NCI-H2227 (cell line): ENCODE data around the gene GBP7.
"Not testable (repeated sequence)": the region's sequence is repeated elsewhere in the genome, so short reads cannot be mapped to it uniquely, and the experiment has no call there.

ENCODE experiments used
- DNase-seq: peaks from one replicate; lab custom pipeline; 2025; ENCODE audit not compliant: unreplicated experiment; lab: John Stamatoyannopoulos, UW

GBP7 gene

GRCh38 chr1:89175601-89176256 is at the start of gene GBP7:
GBP7 (minus strand) TSS chr1:89176003; CDS start chr1:89171935, 4,068 bp downstream.
- no peak for DNase-seq

DNA sequence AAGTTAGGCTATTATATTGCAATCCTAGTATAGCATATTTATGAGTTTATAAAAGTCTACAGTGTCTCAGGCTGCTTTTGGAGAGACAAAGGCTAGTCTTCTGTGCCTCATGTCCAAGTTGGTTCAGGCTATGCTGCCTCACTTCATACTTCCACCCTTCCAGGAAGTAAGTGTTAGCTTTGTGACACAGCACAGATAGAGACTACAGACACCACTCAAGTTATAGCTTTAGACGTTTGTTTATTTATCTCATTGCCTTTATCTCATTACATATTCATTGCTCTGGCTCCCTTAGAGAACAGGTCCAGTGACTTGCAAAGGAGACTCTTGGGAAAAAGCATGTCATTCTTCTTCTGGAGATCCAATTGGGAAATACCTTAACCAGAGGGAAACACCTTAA is 45.5 kb upstream of the GBP7 start:
- DNase-seq = no peak

- not testable (repeated sequence) for DNase-seq
These were observed 44.0 kb upstream of the GBP7 start for GRCh38 chr1:89219851-89220250.

GRCh38 chr1:89218941-89219340 is 43.1 kb upstream of the GBP7 start:
- DNase-seq = not testable (repeated sequence)

GRCh38 chr1:89213347-89213746 is 37.5 kb upstream of the GBP7 start:
- no peak for DNase-seq

DNA sequence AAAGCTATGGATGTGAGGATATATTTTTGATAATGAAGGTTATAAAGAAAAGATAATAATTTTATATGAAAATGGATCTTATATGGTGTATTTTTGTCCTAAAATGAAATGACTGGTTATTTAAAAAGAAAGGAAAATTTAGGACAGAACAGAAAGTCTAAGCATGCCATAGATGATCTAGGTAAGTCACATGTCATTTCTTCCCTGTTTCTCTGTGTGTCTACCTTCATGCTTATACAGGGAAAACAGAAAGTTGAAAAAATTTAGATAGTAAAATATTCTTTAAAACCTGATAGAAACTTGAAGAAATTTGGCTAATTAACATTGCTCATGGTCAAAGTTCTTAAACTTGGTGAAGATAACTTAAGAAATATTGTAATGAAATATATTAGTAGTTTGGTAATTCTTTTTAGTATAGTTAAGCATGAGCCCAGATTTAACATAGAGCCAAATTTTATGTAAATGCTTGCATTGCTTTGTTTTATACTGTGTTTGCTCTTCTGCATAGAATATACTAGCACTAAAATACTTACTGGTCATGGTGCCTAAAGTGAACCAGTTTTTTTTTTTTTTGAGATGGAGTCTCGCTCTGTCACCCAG is 35.3 kb upstream of the GBP7 start:
- DNase-seq = no peak

DNA sequence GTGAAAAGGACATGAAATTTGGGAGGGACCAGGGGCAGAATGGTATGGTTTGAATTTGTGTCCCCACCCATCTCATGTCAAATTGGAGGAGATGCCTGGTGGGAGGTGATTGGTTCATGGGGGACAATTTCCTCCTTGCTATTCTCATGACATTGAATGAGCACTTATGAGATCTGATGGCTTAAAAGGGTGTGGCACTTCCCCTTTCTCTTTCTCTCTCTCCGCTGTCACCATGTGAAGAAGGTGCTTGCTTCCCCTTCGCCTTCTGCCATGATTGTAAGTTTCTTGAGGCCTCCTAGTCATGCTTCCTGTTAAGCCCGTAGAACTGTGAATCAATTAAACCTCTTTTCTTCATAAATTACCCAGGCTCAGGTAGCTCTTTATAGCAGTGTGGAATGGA is 30.6 kb upstream of the GBP7 start:
- no peak for DNase-seq

DNA sequence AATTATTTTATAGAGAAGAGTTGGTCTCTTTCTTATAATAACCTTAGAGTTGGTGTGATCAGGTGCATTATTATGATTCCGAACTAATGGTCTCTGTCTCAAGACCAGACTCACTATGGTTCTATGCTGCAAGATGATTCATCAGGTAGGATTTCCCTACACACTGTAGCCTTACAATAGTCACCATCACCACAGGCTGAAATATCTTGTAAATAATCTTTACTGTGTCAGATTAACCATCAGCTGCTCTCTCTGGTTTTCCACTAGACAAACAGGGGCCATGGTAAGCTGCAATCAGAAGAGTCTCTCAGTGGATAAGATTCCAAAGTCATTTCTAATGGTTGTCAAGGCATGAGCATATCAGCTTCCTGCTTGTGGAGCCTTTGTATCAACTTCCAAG is 27.4 kb upstream of the GBP7 start:
- no peak for DNase-seq

DNA sequence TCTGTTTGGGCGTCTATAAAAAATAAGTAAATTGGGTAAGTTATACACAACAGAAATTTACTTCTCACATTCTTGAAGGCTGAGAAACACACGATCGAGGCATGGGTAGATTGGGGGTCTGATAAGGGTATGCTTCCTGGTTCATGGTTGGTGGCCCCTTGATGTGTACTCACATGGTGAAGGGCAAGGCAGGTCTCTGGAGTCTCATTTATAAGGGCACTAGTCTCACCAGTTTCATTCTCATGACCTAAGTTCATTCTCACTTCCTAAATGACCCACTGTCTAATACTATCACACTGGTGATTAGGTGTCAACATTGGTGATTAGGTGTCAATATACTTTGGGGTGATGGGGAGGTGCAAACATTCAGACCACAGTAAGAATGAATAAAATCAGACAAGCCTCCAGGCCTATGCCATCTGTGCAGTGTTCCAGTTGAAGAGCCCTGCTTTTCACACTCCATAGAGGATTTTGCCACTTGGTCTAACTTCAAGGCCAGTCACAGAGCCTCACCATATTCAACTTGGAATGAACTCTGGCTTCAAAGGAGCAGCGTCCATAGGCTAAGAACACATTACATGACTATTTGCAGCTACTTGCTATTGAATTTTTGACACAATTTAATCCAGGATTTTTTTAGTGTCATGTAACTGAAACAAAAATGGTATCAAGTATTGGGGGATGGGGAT is 25.4 kb upstream of the GBP7 start:
- DNase-seq = no peak

GRCh38 chr1:89200663-89201062 is 24.9 kb upstream of the GBP7 start:
- no peak for DNase-seq

GRCh38 chr1:89199525-89200031 is 23.8 kb upstream of the GBP7 start:
- DNase-seq = no peak

DNA sequence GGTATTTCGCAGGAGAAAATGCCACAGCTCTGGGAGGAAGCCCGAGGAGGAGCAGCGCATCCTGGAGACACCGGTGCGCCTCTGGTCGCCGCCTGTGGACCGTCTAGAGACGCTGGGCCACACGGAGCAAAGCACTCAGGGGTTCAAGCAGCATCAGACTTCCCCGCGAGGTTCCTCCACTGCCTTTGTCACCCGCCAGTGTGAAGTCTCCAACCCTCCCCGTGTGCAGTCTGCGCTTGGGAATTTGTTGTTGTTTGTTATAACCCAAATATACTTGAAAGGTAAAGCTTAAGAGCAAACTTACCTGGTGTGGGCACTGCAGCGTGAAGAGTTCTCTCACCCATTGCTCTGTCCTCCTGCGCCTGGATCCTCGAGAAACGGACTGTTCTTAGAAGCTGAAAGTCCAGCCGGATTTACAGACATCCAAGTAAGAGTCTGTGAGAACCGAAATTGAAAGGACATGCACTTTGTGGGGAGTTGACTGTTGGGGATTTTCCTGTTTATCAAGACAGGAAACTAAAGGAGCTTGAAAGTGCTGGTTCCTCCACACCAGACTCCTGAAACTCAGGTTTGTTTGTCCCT is 22.8 kb upstream of the GBP7 start, which contains the start of gene GBP4:
GBP4 (minus strand) TSS at position 452 of the 582 bp plus-strand sequence; CDS start at position 344, 108 bp downstream.
- no peak for DNase-seq

GRCh38 chr1:89198081-89198480 is 22.3 kb upstream of the GBP7 start:
- DNase-seq = no peak

GRCh38 chr1:89195476-89195875 is 19.7 kb upstream of the GBP7 start:
- DNase-seq = no peak

GRCh38 chr1:89191314-89191713 is 15.5 kb upstream of the GBP7 start:
- no peak for DNase-seq

- DNase-seq = no peak
These were observed 14.2 kb upstream of the GBP7 start for GRCh38 chr1:89190017-89190416.

- no peak for DNase-seq
These were observed 3.5 kb upstream of the GBP7 start for GRCh38 chr1:89179343-89179742.

DNA sequence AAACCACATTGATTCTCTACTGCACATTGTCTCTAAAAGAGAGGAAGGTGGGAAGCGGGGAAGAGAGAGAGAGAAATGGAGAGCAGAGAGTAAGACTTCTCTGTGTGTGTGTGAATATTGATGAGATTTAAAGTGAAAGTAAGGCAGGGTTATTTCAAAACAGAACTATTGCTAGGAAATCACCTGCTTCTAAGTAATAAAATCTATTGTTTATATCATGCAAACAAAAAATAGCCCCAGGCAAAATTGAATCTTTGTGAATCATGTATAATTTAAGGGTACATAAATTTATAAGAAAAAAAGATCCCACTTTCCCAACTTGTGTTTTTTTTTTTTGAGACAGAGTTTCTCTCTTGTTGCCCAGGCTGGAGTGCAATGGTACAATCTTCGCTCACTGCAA is 1.2 kb upstream of the GBP7 start:
- no peak for DNase-seq

DNA sequence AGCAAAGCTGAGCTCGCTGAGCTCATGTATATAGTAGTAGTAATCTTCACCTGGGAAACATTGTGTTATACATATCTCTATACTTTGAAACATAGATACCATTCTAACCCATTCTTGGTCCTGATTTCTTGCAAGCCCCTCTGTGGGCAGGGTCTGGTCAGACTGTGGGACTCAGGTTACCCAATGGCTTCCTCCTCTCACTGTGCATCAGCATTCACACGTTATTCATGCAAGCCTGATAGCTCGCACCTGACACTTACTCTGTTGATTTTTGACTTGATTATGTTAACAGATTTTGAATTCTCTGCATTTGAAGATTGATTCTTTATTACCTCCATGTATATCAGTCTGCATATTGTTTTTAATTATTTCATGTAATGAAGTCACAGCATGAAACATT is 1.3 kb downstream of the GBP7 start:
- no peak for DNase-seq

DNA sequence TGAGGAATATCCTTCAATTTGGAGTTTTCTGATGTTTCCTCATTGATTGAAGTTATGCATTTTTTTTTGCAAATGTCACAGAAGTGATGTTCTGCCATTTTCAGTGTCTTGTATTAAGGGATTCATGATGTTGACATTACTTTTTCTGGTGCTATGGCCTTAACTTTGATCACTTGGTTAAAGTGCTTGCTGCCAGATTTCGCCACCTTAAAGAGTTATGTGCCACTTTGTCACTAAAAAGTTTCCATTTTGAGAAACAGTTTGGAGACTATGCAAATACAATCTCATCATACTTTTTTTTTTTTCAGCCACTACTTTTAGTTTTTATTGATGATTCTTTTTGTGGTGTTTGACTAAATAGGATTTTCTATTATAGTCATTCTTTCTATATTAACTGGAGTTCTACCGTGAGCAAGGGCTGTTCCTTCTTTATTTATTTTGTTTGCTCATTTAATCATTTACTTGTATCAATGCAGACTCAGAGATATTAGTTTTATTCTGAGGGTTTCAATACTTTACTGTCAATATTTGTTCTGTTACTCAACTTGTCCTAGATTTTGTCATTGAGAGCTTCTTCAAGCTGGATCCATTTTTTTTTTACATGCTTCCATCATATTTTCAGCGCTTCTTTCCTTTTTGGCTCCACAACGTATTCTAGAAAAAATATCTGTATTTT is 3.2 kb downstream of the GBP7 start:
- DNase-seq = no peak

DNA sequence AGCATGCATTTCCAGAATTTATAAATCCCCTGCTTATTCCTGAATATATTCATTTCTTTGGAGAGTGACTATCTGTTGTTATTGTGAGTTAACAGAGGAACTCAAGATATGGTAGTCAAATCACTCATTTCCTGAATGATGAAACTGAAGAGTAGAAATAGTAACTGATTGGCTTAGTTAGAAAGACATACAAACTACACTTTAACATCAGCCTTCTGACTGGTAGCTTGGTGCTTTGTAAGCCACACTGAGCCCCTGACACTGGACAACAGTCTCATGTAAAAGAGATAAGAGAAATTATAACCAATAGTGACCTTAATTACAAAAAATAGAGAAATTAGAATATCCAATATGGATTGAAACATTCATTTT is 4.8 kb downstream of the GBP7 start:
- DNase-seq = no peak
